ENCODE results near the gene NOL7.
A peak's percentile ranks its signal among the peaks of the same experiment; 100 is the strongest.

NOL7 gene
- 58.0 to 66.1 reads per million in 2 donors for total RNA-seq

- DNase-seq, result peak; percentile 97 to 98 (median 98)
Measured at GRCh38 chr6:13614926-13615791, at the start of gene NOL7. Gene NOL7, plus strand, starts transcription at chr6:13615335. Its CDS starts 24 bp downstream, at chr6:13615359.

- DNase-seq, result no peak
Measured at GRCh38 chr6:13565921-13566320, 49.2 kb upstream of the NOL7 start.

- DNase-seq, result no peak
Measured at GRCh38 chr6:13566500-13566899, 48.6 kb upstream of the NOL7 start.

GRCh38 chr6:13568970-13569369 is 46.2 kb upstream of the NOL7 start:
- no peak for DNase-seq

GRCh38 chr6:13572240-13572639 is 42.9 kb upstream of the NOL7 start:
- no peak for DNase-seq

- DNase-seq, result no peak
Measured at GRCh38 chr6:13572951-13573654, 42.0 kb upstream of the NOL7 start.

GRCh38 chr6:13573669-13574110 is 41.4 kb upstream of the NOL7 start:
- peak in 2 of 5 experiments; percentile 6 to 31 for DNase-seq

- DNase-seq, result peak; percentile 81 to 98 (median 90)
Measured at GRCh38 chr6:13574149-13574570, 41.0 kb upstream of the NOL7 start.

GRCh38 chr6:13574571-13575376 is 40.4 kb upstream of the NOL7 start, which contains the start of gene SIRT5:
Gene SIRT5, plus strand, starts transcription at chr6:13574601. Its CDS starts 9,510 bp downstream, at chr6:13584111.
- peak; percentile 43 to 87 (median 68) for DNase-seq

- no peak for DNase-seq
Measured at GRCh38 chr6:13575377-13575775, 39.8 kb upstream of the NOL7 start.

GRCh38 chr6:13576017-13576416 is 39.1 kb upstream of the NOL7 start:
- no peak for DNase-seq

- DNase-seq, result no peak
Measured at GRCh38 chr6:13577926-13578325, 37.2 kb upstream of the NOL7 start.

GRCh38 chr6:13579911-13580310 is 35.2 kb upstream of the NOL7 start:
- no peak for DNase-seq

GRCh38 chr6:13581700-13582229 is 33.4 kb upstream of the NOL7 start:
- no peak for DNase-seq

- no peak for DNase-seq
Measured at GRCh38 chr6:13586603-13587542, 28.3 kb upstream of the NOL7 start.

- no peak for DNase-seq
Measured at GRCh38 chr6:13589801-13590200, 25.3 kb upstream of the NOL7 start.

GRCh38 chr6:13590574-13591153 is 24.5 kb upstream of the NOL7 start:
- no peak for DNase-seq

- DNase-seq, result no peak
Measured at GRCh38 chr6:13591205-13591921, 23.8 kb upstream of the NOL7 start.

GRCh38 chr6:13593103-13593502 is 22.0 kb upstream of the NOL7 start:
- DNase-seq, result peak in 1 of 5 experiments; percentile 92

GRCh38 chr6:13593720-13594119 is 21.4 kb upstream of the NOL7 start:
- no peak for DNase-seq
